Measurements from ENCODE around the gene CRIM1.

- TF ChIP-seq CTCF (IDR thresholded peaks at IDR 0.05 in 4 of 5, conservative IDR thresholded peaks at IDR 0.05 in 1 of 5) (no peak), POLR2A (IDR thresholded peaks at IDR 0.05) (no peak)
Measured at GRCh38 chr2:36352701-36353100, 2.9 kb upstream of the CRIM1 start.
